ENCODE data around the gene ZC3H11A. TPM values are rescaled to one million over a fixed set of nuclear protein-coding genes. Genes with fewer than 3 reads are reported as not detected.

The ZC3H11A gene
- polyA plus RNA-seq, 1 of the 3 experiments (the other 2 are of a cell fraction) = 38.0 TPM

GRCh38 chr1:203842559-203842876 lies 47.1 kb downstream of the ZC3H11A start:
- 91% methylated on average over 2 of the region's 2 CpGs for WGBS (ENCODE audit: low lambda C conversion rate)
- DNase-seq = no peak
- no peak overlapping the region for H2AFZ ChIP-seq (ENCODE audit: low read depth)
- no peak overlapping the region for H3K27ac ChIP-seq (ENCODE audit: low read depth in 2 of 2, low read length in 1 of 2)
- no peaks in the 10 kb centered on the region for H3K9me2 ChIP-seq
- ChIA-PET POLR2A (no interaction called here), CTCF (no interaction called here)
- H3K9ac ChIP-seq = no peak overlapping the region
- peaks cover 18% of the 10 kb centered on the region for H3F3A ChIP-seq (replicated peaks; ENCODE audit: insufficient read depth)
- H3K79me2 ChIP-seq (ENCODE audit: insufficient read depth) = peaks cover 34% of the 10 kb centered on the region; the same call in 1 of the 2 replicates
- H3K4me3 ChIP-seq (ENCODE audit: low read depth in 2 of 2, low read length in 1 of 2) = no peak overlapping the region
- H3K4me2 ChIP-seq = no peak overlapping the region
- H3K9me3 ChIP-seq = no peaks in the 10 kb centered on the region
- no peaks in the 10 kb centered on the region for H3K4me1 ChIP-seq (ENCODE audit: control insufficient read depth in 1 of 2, insufficient read depth in 2 of 2, low read depth in 1 of 2, low read length in 1 of 2)
- H4K20me1 ChIP-seq (ENCODE audit: insufficient read depth) = peaks cover 7% of the 10 kb centered on the region; the same call in 1 of the 2 replicates
- peaks cover 65 to 73% of the 10 kb centered on the region in 2 experiments for H3K36me3 ChIP-seq (replicated peaks in 1 of 2; ENCODE audit: control insufficient read depth in 1 of 2, insufficient read depth in 2 of 2, low read length in 1 of 2)
- TF ChIP-seq MEF2A (IDR thresholded peaks at IDR 0.05; ENCODE audit: borderline replicate concordance, low read depth) = no peak
- TF ChIP-seq POLR2AphosphoS5 (IDR thresholded peaks at IDR 0.05; ENCODE audit: low read depth, low read length) = no peak
- TF ChIP-seq ELF1 (IDR thresholded peaks at IDR 0.05) = no peak
- TF ChIP-seq TEAD4 (IDR thresholded peaks at IDR 0.05; ENCODE audit: borderline replicate concordance, insufficient read depth) = no peak
- TF ChIP-seq SIN3A (IDR thresholded peaks at IDR 0.05; ENCODE audit: borderline replicate concordance, low read depth, low read length) = no peak
- no peak for TF ChIP-seq SMC3 (IDR thresholded peaks at IDR 0.05; ENCODE audit: low read depth, low read length)
- no peak for TF ChIP-seq TCF12 (IDR thresholded peaks at IDR 0.05)
- no peak for TF ChIP-seq GATA2 (CRISPR knock-in tag; IDR thresholded peaks at IDR 0.05)
- TF ChIP-seq RAD21 (IDR thresholded peaks at IDR 0.05; ENCODE audit: low read length) = no peak
- TF ChIP-seq USF1 (IDR thresholded peaks at IDR 0.05; ENCODE audit: borderline replicate concordance, low read depth) = no peak
- no peak for TF ChIP-seq RCOR1 (IDR thresholded peaks at IDR 0.05; ENCODE audit: low read length)
- no peak for TF ChIP-seq IRF3 (IDR thresholded peaks at IDR 0.05; ENCODE audit: low read depth, low read length)
- no peak for TF ChIP-seq MAX (IDR thresholded peaks at IDR 0.05; ENCODE audit: low read depth)
- no peak for TF ChIP-seq RXRA (IDR thresholded peaks at IDR 0.05; ENCODE audit: borderline replicate concordance, low read depth)
- TF ChIP-seq REST (IDR thresholded peaks at IDR 0.05; ENCODE audit: low read depth, low read length) = no peak
- H3K27me3 ChIP-seq (ENCODE audit: insufficient read depth) = no peaks in the 10 kb centered on the region

All from SK-N-SH (cell line).